ENCODE results near the gene GAGE10. TPM values are rescaled to one million over a fixed set of nuclear protein-coding genes. Genes with fewer than 3 reads are reported as not detected.
"Not testable (repeated sequence)": the region's sequence is repeated elsewhere in the genome, so short reads cannot be mapped to it uniquely, and the experiment has no call there.

Gene GAGE10
- total RNA-seq, 1 donor from 2014 or later, result not detected

DNA sequence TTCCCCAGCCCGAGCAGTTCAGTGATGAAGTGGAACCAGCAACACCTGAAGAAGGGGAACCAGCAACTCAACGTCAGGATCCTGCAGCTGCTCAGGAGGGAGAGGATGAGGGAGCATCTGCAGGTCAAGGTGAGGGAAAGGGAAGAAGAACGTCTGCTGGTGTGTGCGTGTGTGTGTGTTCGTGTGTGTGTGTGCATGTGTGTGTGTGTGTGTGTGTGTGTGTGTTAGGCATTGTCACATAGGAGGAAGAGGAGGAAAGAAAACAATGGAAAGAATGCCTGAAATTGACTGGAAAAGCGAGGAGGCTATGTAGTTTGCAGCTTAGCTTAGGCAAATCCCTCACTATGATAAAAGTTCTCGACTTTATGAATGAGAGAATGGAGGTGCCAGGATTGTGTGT is 20.3 kb downstream of the GAGE10 start:
- not testable (repeated sequence) for H3K4me1 Mint-ChIP-seq, H3K27me3 Mint-ChIP-seq, H3K27ac Mint-ChIP-seq

DNA sequence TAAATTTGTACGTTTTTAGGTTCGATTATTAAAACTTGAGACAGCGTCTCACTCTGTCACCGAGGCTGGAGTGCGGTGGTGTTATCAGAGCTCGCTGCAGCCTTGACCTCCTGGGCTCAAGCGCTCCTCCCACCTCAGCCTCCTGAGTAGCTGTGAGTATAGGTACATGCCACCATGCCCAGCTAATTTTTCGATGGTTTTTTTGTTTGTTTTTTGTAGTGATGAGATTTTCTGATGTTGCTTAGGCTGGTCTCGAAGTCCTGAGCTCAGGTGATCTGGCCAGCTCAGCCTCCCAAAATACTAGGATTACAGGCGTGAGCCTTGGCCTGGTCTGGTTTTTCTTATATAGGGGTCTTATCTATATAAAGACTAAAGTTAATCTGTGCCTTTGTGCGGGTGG is 27.0 kb downstream of the GAGE10 start:
- H3K4me1 Mint-ChIP-seq; H3K27me3 Mint-ChIP-seq; H3K36me3 Mint-ChIP-seq (ENCODE audit: low read depth); H3K9me3 Mint-ChIP-seq; POLR2A ChIA-PET; CTCF ChIA-PET; H3K27ac Mint-ChIP-seq; intact Hi-C loops (cut with micrococcal nuclease); H3K4me3 Mint-ChIP-seq; ATAC-seq (ENCODE audit: low read depth); DNase-seq: not testable (repeated sequence)

More for the DNA sequence above, 20.3 kb downstream of the GAGE10 start:
- H3K36me3 Mint-ChIP-seq (ENCODE audit: low read depth); DNase-seq; H3K9me3 Mint-ChIP-seq; ATAC-seq (ENCODE audit: low read depth); H3K4me3 Mint-ChIP-seq; CTCF ChIA-PET; POLR2A ChIA-PET; intact Hi-C loops (cut with micrococcal nuclease): not testable (repeated sequence)

DNA sequence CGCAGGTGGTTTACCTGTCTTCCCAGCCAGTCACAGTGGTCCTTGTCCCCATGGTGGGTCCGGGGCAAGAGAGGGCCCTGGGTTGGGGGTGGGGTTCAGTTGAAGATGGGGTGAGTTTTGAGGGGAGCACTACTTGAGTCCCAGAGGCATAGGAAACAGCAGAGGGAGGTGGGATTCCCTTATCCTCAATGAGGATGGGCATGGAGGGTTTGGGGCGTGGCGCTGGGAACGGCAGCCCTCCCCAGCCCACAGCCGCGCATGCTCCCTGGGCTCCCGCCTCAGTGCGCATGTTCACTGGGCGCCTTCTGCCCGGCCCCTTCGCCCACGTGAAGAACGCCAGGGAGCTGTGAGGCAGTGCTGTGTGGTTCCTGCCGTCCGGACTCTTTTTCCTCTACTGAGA is 27.8 kb downstream of the GAGE10 start, which contains the start of gene GAGE13:
Gene GAGE13 (plus strand): TSS at position 301 of the 400 bp plus-strand sequence. CDS start 1,156 bp downstream, outside the sequence.
- H3K36me3 Mint-ChIP-seq (ENCODE audit: low read depth); H3K27me3 Mint-ChIP-seq; ATAC-seq (ENCODE audit: low read depth); H3K4me3 Mint-ChIP-seq; H3K27ac Mint-ChIP-seq; CTCF ChIA-PET; POLR2A ChIA-PET; DNase-seq; intact Hi-C loops (cut with micrococcal nuclease); H3K4me1 Mint-ChIP-seq; H3K9me3 Mint-ChIP-seq: not testable (repeated sequence)

DNA sequence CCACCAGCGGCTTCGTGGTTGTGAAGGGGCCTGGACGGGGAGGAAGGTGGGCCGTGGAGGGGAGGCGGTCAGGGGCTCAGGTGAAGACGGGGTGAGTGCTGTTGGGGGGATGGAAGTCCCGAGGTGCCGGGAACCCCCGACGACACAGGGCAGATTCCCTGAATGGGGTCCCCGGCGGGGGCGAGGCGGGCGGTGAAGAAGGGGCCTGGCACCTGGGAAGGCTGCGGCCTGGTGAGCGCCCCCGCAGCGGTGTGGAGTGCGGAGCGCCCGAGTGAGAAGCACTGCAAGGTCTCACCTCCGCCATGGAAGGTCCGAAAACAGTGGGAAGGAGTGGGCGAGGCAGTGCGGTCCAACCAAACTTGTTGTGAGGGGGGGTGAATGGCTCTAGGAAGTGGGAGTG is 28.4 kb downstream of the GAGE10 start:
- H3K27ac Mint-ChIP-seq; H3K9me3 Mint-ChIP-seq; H3K27me3 Mint-ChIP-seq; CTCF ChIA-PET; H3K4me3 Mint-ChIP-seq; ATAC-seq (ENCODE audit: low read depth); DNase-seq; POLR2A ChIA-PET; H3K4me1 Mint-ChIP-seq; intact Hi-C loops (cut with micrococcal nuclease); H3K36me3 Mint-ChIP-seq (ENCODE audit: low read depth): not testable (repeated sequence)

DNA sequence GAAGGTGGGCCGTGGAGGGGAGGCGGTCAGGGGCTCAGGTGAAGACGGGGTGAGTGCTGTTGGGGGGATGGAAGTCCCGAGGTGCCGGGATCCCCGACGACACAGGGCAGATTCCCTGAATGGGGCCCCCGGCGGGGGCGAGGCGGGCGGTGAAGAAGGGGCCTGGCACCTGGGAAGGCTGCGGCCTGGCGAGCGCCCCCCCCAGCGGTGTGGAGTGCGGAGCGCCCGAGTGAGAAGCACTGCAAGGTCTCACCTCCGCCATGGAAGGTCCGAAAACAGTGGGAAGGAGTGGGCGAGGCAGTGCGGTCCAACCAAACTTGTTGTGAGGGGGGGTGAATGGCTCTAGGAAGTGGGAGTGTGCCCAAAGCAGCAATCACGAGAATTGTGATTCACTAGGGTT is 38.0 kb downstream of the GAGE10 start:
- ATAC-seq (ENCODE audit: low read depth); POLR2A ChIA-PET; DNase-seq; H3K4me1 Mint-ChIP-seq; H3K9me3 Mint-ChIP-seq; H3K36me3 Mint-ChIP-seq (ENCODE audit: low read depth); H3K27ac Mint-ChIP-seq; intact Hi-C loops (cut with micrococcal nuclease); CTCF ChIA-PET; H3K4me3 Mint-ChIP-seq; H3K27me3 Mint-ChIP-seq: not testable (repeated sequence)

DNA sequence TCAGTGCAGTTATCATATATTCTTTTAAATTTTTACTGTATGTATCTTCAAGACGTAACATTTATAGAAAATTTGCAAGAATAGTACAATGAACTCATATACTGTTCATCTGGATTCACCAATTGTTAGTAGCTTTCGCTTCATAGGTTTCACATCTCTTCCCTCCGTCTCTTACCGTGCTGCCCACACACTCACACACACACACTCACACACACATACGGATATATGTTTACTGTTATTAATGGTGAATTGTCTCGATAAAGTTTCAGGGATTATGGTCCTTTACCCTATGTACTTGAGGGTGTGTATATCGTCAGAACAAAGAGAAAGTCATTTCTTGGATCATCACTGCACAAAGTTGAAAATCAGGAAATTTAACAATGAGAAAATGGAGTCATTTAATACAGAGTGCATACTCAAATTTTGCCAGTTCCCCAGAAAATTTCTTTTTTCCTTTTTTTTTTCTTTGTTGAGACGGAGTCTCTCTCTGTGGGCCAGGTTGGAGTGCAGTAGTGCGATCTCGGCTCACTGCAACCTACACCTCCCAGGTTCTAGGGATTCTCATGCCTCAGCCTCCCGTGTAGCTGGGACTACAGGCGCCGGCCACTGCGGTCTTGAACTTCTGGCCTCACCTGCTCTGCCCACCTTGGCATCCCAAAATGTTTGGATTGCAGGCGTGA is 41.2 kb downstream of the GAGE10 start:
- H3K9me3 Mint-ChIP-seq; CTCF ChIA-PET; H3K36me3 Mint-ChIP-seq (ENCODE audit: low read depth); H3K4me3 Mint-ChIP-seq; intact Hi-C loops (cut with micrococcal nuclease); H3K27me3 Mint-ChIP-seq; POLR2A ChIA-PET; H3K4me1 Mint-ChIP-seq; ATAC-seq (ENCODE audit: low read depth); H3K27ac Mint-ChIP-seq; DNase-seq: not testable (repeated sequence)

DNA sequence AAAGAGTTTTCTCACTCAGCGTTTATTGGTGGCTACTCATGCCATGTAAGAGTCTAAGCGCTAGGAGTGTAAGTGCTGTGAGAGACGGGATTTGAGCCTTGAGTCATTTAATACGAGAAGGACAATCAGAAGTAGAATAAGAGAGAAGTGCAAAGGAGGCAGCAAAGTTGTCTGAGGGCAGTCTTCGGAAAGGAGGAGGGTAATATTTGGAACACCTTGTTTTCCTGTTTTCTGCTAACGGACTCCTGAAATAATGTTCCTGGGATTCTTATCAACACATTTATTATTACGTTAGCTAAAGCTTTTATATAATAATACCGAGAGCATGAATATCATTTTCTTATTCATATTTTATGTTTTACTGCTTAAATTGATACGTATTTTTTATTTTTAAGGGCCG is 42.0 kb downstream of the GAGE10 start:
- H3K36me3 Mint-ChIP-seq (ENCODE audit: low read depth); ATAC-seq (ENCODE audit: low read depth); intact Hi-C loops (cut with micrococcal nuclease); H3K27me3 Mint-ChIP-seq; H3K27ac Mint-ChIP-seq; DNase-seq; H3K4me3 Mint-ChIP-seq; H3K4me1 Mint-ChIP-seq; POLR2A ChIA-PET; CTCF ChIA-PET; H3K9me3 Mint-ChIP-seq: not testable (repeated sequence)

DNA sequence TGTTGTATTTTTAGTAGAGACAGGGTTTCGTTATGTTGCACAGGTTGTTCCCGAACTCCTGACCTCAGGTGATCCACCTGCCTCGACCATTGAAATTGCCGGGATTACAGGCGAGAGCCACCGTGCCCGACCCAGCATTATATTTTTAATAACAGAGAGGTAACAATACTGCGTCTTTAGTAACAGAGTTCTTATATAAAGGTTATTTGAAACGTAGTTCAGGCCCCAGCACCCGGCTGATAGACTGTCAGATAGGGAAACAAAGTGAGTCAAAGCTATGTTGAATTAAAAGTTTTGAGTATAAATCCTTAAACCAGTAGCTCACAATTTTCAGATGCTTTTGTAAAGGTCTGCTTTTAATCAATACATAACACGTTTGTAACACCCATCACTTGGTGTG is 42.7 kb downstream of the GAGE10 start:
- intact Hi-C loops (cut with micrococcal nuclease); POLR2A ChIA-PET; CTCF ChIA-PET; ATAC-seq (ENCODE audit: low read depth); H3K9me3 Mint-ChIP-seq; H3K27me3 Mint-ChIP-seq; DNase-seq; H3K4me1 Mint-ChIP-seq; H3K27ac Mint-ChIP-seq; H3K36me3 Mint-ChIP-seq (ENCODE audit: low read depth); H3K4me3 Mint-ChIP-seq: not testable (repeated sequence)

Other genes with a start within 250 kb of the GAGE10 start
- 7.9 and 8.9 TPM in 2 replicates for gene CCDC120, start 244.6 kb upstream of the GAGE10 start, total RNA-seq
- gene PRAF2, start 229.6 kb upstream of the GAGE10 start, total RNA-seq, result 10.6 and 11.6 TPM in 2 replicates
- 48.8 and 55.8 TPM in 2 replicates for gene WDR45, start 223.8 kb upstream of the GAGE10 start, total RNA-seq
- 18.7 and 19.6 TPM in 2 replicates for gene GPKOW, start 179.9 kb upstream of the GAGE10 start, total RNA-seq
- 1.2 and 1.5 TPM in 2 replicates for gene MAGIX, start 140.9 kb upstream of the GAGE10 start, total RNA-seq
- 97.2 and 111 TPM in 2 replicates for gene PLP2, start 131.7 kb upstream of the GAGE10 start, total RNA-seq
- 11.8 and 13.8 TPM in 2 replicates for gene PRICKLE3, start 117.3 kb upstream of the GAGE10 start, total RNA-seq
- 0.82 and 1.6 TPM in 2 replicates for gene SYP, start 103.5 kb upstream of the GAGE10 start, total RNA-seq
- 2.6 and 3.0 TPM in 2 replicates for gene CACNA1F, start 70.3 kb upstream of the GAGE10 start, total RNA-seq
- 26.8 and 31.3 TPM in 2 replicates for gene CCDC22, start 68.2 kb upstream of the GAGE10 start, total RNA-seq
- gene FOXP3, start 38.9 kb upstream of the GAGE10 start, total RNA-seq, result 0.12 and 0.29 TPM in 2 replicates
- 5.9 and 7.4 TPM in 2 replicates for gene PPP1R3F, start 33.9 kb upstream of the GAGE10 start, total RNA-seq
- not detected in 2 replicates for gene GAGE12J, start 18.4 kb downstream of the GAGE10 start, total RNA-seq
- not detected in 2 replicates for gene GAGE13, start 27.9 kb downstream of the GAGE10 start, total RNA-seq
- not detected in 2 replicates for gene GAGE12C, start 228.5 kb downstream of the GAGE10 start, total RNA-seq
- not detected in 2 replicates for gene GAGE12D, start 238.1 kb downstream of the GAGE10 start, total RNA-seq
- not detected in 2 replicates for gene GAGE12E, start 247.6 kb downstream of the GAGE10 start, total RNA-seq

All from activated B cell treated with CpG ODN at 0.5 μM for 24 hours (primary cell).